GM06990 (cell line): ENCODE results near the gene PRKG2.

Experiments
- DNase-seq: peaks from one replicate; pipeline ENCODE4 v3.0.0-alpha.2; 2011; ENCODE audit not compliant: insufficient read length; ENCODE audit errors: extremely low read depth
- H3K27me3 ChIP-seq: replicated peaks from 2 replicates; pipeline ENCODE4 v1.6.0; 2011; ENCODE audit warnings: low read length; ENCODE audit not compliant: control insufficient read depth, insufficient read depth
- H3K36me3 ChIP-seq: 2 replicates; pipeline ENCODE4 v1.5.1; 2011; ENCODE audit warnings: low read length; ENCODE audit not compliant: control insufficient read depth, insufficient read depth
- H3K4me3 ChIP-seq: replicated peaks from 2 replicates; pipeline ENCODE4 v1.5.1; 2011; ENCODE audit warnings: low read depth, mild to moderate bottlenecking, control low read depth, low read length
- CTCF ChIP-seq: IDR thresholded peaks from 2 replicates; pipeline ENCODE4 v1.5.1; 2011; ENCODE audit warnings: low read length, control low read depth, mild to moderate bottlenecking, inconsistent platforms; ENCODE audit not compliant: insufficient read depth, poor library complexity, severe bottlenecking

The PRKG2 gene

DNA sequence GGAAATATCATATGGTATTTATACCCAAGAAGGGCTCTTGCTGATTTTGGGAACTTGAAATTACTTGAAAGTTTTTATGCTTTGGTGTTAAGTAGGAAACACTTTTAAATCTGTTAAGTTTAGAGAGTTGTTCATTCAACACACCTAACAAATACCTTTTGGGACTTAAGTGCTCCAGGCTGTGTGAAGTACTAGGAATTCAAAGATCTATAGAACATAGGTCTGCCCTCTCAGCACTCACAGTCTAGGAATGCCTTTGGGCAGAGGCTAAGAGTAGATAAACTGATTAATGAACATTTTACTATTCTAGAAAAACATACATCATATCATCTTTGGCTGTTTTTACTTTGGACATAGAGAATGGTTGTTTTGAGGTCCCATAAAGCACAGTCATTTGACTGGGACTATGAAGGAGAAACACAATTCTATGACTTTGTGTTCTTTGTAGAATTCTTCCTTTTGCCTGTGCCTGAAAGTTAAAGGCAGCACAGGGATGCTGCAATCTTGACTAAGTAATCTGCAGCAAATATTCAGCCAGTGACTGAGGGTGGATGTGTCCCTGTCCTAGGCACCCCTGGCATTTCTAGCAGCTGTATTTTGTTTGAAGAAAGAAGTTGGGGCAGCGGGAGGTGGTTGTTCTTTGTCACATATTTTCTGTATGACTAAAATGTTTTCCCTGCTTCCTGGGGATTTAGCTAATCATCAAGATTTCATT lies 176.2 kb downstream of the PRKG2 start:
- H3K27me3 ChIP-seq, result no peaks in the 10 kb centered on the region
- TF ChIP-seq CTCF, result no peak
- H3K36me3 ChIP-seq, result no peaks in the 10 kb centered on the region
- H3K4me3 ChIP-seq, result no peak overlapping the region
- no peak for DNase-seq
